GM19193 (cell line): ENCODE measurements around the gene TROAP.
A peak's percentile ranks its signal among the peaks of the same experiment; 100 is the strongest.

Experiments
- POLR2A ChIP-seq: IDR thresholded peaks from 4 replicates; pipeline ENCODE4 v1.6.1; 2011; ENCODE audit not compliant: insufficient read depth, insufficient read length; ENCODE audit errors: extremely low read depth

The TROAP gene

DNA sequence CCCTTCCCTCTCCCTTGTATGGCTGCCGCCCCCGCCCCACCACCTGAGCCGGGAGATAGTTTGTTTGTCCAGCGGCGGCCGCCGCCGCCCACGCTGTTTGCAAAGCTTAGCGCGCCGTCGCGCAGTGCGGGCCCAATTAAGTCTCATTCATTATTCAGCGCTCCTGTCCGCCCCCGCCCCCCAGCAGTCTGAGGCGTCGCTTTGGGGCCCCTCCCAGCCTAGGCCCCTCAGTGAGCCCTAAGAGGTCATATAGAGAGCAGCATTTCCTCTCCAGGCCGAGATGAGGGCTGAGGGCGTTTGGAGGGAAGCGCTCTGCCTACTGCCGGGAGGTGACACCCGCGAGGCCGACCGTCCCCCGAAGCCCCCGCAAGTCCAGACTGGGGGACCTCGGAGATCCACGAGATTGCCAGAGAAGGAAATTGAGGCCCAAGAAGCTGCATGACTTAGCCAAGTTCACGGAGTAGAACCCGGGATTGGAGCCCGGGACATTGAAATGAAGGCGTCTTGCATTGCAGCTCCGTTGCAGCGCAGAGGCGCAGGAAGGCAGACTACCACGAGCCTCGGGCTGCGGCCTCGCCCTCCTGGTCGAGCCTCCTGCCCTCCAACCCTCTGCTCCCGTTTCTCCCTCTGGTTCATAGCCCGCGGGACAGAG, 23.7 kb downstream of the TROAP start, which contains the start of gene DNAJC22:
DNAJC22 (plus strand) TSS at position 230 of the 652 bp plus-strand sequence. CDS start 1,985 bp downstream, outside the sequence.
- no peak for TF ChIP-seq POLR2A

DNA sequence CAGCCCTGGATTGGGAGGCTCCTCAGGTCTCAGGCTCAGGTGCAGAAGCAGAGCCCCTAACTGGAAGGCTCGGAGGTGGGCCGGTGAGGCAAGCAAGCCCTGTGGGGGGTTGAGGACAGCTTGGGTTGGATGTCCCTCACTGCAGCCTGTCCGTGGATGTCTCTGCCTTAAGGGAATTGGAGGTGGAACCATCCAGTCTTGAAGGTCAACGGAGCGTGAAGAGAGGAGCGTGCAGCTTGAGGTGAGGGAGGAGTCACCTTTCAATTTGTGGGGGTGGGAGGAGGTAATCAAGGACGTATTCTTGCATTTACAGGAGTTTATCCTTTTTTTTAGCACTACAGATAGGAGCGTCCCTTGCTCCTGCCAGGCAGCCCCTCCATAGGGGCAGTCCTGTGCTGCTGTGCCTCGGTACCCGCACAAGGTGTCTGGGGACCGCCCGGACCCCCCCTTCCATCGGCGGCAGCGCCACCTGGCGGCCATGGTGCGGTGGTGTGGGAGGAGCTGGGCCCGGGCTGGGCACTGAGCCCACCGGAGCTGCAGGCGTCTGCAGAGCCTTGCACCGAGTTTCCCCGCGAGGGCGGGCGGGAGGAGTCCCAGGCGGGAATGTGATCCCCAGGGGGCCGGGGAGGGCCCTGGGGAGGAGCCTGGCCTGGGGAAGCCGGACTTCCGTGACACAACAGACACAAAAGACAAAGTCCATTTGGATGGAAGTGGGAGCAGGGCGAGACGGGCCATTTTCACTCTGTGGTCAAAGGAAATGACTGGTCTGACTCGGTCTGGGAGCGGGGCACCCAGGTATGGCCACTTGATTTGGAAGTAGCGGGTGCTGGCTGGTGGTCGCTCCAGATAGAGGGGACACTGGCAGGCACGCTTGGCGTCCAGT, 24.5 kb downstream of the TROAP start:
- no peak for TF ChIP-seq POLR2A

DNA sequence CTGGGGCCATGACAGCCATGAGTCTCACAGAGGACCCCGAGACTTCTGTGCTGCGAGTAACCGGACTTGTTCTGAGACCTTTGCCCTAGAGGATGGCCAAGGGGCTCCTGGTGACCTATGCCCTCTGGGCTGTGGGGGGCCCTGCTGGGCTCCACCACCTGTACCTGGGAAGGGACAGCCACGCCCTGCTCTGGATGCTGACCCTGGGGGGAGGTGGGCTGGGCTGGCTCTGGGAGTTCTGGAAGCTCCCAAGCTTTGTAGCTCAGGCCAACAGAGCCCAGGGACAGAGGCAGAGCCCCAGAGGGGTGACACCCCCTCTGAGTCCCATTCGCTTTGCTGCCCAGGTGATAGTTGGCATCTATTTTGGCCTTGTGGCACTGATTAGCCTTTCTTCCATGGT, 25.7 kb downstream of the TROAP start:
- TF ChIP-seq POLR2A: no peak

DNA sequence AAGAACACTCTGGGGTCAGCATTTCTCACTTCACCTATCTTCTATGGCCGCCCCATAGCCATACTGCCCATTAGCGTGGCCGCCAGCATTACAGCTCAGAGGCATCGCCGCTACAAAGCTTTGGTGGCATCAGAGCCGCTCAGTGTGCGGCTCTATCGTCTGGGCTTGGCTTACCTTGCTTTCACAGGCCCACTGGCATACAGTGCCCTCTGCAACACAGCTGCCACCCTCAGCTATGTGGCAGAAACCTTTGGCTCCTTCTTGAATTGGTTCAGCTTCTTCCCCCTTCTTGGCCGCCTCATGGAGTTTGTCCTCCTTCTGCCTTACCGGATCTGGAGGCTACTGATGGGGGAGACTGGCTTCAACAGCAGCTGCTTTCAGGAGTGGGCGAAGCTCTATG, 26.2 kb downstream of the TROAP start:
- TF ChIP-seq POLR2A: no peak

DNA sequence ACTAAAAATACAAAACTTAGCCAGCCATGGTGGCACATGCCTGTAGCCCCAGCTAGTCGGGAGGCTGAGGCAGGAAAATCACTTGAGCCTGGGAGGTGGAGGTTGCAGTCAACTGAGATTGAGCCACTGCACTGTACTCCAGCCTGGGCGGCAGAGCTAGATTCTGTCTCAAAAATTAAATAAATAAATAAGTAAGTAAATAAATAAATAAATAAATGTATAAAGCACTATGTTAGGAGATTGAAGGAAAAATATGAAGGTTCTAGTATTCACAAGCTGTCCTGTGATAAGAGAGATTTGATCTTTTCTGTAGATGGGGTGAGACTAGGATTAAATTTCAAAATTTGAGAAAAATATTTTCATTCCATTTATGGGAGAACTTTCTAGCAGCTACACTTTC, 29.3 kb downstream of the TROAP start:
- no peak for TF ChIP-seq POLR2A

DNA sequence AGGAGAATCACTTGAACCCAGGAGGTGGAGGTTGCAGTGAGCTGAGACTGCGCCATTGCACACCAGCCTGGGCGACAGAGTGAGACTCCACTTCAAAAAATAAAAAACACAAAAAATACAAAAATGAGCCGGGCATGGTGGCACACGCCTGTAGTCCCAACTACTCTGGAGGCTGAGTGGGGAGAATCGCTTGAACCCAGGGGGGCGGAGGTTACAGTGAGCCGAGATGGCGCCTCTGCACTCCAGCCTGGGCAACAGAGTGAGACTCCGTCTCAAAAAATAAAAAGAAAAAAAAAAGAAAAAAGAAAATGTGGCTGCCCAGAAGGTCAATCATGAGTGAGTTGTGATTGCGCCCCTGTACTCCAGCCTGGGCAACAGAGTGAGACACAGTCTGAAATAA, 32.9 kb downstream of the TROAP start:
- TF ChIP-seq POLR2A: no peak

DNA sequence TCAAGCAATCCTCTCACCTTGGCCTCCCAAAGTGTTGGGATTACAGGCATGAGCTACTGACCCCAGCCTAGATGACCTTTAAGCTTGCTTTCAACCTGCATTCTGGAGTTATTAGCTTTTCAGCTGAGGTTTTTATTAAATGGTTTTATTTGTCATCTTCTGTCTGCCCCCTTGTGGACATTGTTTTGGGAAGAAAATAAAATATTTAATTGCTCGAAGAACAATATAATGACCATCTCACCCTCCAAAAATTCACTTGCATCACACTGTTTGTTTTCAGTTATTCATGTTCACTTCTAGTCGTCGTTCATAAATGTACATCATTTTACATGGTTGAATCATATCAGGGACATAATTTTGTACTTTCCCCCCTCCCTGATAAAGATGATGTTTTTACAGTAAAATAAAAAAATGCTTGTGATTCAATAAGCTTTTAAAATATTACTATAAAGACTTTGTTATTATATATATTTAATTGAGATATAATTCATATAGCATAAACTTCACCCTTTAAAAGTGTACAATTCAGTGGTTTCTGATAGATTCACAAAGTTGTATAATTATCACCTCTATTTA, 34.1 kb downstream of the TROAP start:
- no peak for TF ChIP-seq POLR2A

DNA sequence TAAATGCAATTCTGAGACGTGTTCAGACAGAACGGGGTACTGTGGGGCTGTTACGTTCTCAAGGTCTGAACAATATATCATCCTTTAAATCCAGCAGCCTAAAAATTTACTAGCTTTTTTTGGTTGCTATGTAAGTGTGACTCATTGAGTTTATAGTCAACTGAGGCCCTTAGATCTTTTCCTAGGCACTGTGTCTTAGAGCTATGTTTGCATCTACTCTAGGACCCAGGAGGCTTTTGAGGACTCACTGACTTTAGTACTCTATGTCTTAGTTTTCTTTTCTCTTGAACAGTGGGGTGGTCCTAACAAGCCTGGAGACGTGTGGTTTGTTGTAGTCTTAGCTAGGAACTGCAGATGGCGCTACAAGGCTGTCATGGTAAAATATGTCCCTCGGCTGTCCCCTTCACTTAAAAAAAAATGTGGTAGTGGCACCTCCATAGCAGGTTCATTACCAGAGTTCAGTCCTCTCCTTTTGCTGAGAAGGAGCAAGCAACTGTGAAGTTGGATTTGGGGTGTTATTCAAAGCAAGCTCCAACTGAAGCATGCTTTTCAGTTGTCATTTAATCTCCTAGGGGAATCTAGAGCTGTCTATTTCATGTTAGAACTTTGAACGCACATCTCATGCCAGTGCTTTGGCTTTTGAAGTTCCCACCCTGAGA, 35.6 kb downstream of the TROAP start:
- TF ChIP-seq POLR2A: no peak

DNA sequence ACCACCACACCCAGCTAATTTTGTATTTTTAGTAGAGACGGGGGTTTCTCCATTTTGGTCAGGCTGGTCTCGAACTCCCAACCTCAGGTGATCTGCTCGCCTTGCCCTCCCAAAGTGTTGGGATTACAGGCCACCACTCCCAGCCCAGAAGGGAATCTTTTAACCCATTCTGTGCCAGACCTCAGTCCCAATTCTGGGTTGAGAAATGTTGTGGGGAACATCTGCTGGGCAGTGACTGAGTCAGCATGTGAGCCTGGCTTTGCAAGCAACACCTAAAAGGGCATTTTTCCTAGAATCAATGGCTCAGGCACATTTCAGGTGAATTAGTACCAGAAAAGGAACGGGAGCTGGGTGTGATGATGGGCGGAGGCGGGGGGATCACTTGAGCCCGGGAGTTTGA, 36.6 kb downstream of the TROAP start:
- TF ChIP-seq POLR2A: no peak

DNA sequence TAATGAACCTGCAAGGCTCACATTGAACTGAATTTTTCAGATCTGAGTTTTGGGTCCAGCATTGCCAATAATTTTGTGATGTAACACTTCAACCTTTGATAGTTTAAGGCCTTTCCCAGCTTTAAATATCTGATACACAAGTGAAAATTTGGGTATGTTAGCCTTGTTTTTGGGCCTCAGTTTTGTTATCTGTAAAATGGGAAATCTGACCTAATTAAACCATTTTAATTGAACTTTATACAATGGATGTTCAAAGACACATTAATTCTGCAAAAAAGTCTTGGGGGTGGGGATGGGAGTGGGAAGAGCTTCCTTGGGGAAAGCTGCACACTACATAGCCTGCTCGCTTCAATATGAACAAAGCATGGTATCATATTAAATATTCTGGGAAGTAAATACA, 39.0 kb downstream of the TROAP start:
- TF ChIP-seq POLR2A: no peak

DNA sequence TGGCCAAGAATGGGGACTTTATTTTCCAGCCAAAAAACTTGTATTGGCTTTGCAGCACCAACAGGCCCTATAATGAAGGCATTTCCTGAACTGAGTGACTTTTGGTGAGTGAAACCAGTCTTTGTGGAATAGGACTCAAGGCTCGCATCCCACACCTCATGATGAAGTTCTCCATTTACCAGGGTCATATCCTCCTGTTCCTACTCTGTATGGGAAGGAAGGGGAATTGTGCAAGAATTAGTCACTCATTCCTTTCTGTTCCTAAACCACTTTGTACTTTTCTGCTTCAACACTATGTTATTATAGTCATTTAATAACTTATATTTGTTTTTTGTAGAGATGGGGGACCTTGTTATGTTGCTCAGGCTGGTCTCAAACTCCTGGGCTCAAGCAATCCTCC, 41.9 kb downstream of the TROAP start:
- no peak for TF ChIP-seq POLR2A

DNA sequence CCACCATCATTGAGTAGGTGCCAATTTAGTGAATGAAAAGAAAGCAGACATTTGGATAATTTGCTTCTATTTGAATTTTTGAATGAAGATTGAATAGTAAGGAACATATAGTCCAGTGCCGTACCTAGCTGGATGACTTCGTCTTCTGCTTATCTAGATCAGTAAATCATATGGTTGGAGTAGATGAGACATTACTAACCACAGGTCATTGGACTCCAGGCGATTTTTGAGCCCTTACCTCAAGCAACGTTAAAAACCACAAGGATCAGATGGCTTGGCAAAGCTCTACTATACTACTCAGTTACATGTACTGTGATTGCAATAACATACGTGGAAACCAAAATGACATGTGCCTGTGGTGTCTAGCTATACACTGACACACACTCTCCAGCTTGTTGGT, 42.5 kb downstream of the TROAP start:
- no peak for TF ChIP-seq POLR2A

DNA sequence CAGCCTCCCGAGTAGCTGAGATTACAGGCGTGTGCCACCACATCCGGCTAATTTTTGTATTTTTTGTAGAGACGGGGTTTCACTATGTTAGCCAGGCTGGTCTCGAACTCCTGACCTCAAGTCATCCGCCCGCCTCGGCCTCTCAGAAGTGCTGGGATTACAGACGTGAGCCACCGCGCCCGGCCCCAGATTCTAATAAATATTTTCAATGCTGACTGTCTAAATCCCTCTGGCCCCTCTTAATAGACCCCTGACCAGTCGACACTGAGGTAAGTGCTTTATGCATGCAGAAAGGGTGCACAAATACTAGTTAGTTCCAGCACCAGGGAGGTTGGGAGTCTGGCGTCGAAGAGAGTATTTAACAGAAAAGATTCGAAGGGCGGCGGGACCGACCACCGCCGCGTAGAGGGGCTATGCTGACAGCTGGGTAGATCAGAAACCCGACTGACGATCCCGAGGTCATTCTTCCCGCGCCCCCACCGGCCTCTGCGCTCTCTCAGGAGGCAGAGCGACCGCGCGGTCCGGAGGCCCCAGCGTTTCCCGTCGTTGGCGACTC, 43.1 kb downstream of the TROAP start:
- no peak for TF ChIP-seq POLR2A

DNA sequence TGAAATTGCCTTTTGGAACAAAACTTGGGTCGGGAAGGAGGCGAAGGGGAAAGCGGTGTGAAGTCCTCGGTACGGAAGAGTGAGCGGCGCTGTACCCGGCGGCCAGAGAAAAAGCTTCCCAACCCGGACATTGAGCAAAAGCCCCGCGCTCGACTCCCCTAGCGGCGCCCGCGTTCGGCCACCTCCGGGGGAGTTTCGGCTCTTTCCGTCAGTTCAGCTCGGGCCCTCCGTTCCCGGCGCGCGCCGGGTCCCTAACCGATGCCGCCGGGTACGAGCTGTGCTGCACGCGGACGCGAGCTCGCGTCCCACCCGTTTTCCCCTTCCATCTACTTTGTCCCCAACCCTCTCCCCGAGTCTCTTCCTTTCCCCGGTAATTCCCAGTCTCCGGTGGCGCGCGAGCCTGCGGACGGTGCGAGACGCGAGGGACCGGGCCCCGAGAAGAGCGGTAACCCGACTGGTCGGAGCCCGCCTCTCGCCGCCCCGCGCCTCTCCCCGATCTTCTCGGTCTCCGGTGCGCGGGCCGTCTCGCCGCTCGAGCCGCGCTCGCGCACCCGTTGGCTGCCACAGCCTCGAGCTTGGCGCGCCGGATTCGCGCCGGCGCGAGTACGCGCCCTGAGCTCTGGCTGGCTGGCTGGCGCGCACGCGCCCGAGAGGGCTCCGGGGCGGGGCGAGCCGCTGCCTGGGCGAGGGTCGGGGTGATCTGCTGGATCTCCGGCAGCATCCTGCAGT, 43.8 kb downstream of the TROAP start:
- TF ChIP-seq POLR2A: peak; percentile 93
